WTC11 (cell line): ENCODE data around the gene PNO1. TPM values are rescaled to one million over a fixed set of nuclear protein-coding genes. Genes with fewer than 3 reads are reported as not detected.

Experiments used
- ATAC-seq: fragments of 200-7000 bp; cut with Tn5 transposase; 2 replicates; pipeline ENCODE4 v1.10.0; 2021; ENCODE audit warnings: mild to moderate bottlenecking, moderate library complexity
- CTCF ChIA-PET: fragments of 300-600 bp; sonication (Branson Sonifier 250); formaldehyde crosslinking; loops from one replicate; lab custom pipeline; 2021; ENCODE audit warnings: antibody characterized with exemption; lab: Charles Lee
- POLR2A ChIA-PET: fragments of 350-600 bp; sonication (Branson Sonifier 250); formaldehyde crosslinking; loops from one replicate; lab custom pipeline; 2021; ENCODE audit warnings: antibody characterized with exemption; lab: Charles Lee
- DNase-seq: peaks from one replicate; pipeline ENCODE4 v3.0.0; 2021; ENCODE audit warnings: low spot score
- H3K27ac Mint-ChIP-seq: 2 replicates; pipeline ENCODE4 v1.8.0; 2021; ENCODE audit warnings: mixed read lengths
- H3K27me3 Mint-ChIP-seq: 2 replicates; pipeline ENCODE4 v1.8.0; 2021; ENCODE audit warnings: low read depth, mild to moderate bottlenecking, moderate library complexity, mixed read lengths
- H3K36me3 Mint-ChIP-seq: 2 replicates; pipeline ENCODE4 v1.8.0; 2021; ENCODE audit warnings: mixed read lengths
- H3K4me1 Mint-ChIP-seq: 2 replicates; pipeline ENCODE4 v1.8.0; 2022; ENCODE audit warnings: mixed read lengths
- H3K4me3 Mint-ChIP-seq: 2 replicates; pipeline ENCODE4 v1.8.0; 2021; ENCODE audit warnings: mild to moderate bottlenecking, moderate library complexity, mixed read lengths
- H3K9me3 Mint-ChIP-seq: 2 replicates; pipeline ENCODE4 v1.8.0; 2021; ENCODE audit warnings: mixed read lengths
- EMX1 ChIP-seq: fragments of 250-450 bp; sonication (Bioruptor Pico); IDR thresholded peaks from 2 replicates; pipeline ENCODE4 v1.8.0; 2021; ENCODE audit warnings: mild to moderate bottlenecking
- ETV6 ChIP-seq: sonication (generic); formaldehyde crosslinking; IDR thresholded peaks from 2 replicates; pipeline ENCODE4 v1.8.1; 2022; ENCODE audit warnings: mild to moderate bottlenecking, missing genetic modification reagents
- GRHL2 ChIP-seq: fragments of 250-450 bp; sonication (Bioruptor Pico); IDR thresholded peaks from 2 replicates; pipeline ENCODE4 v1.8.0; 2022; ENCODE audit warnings: mild to moderate bottlenecking, moderate library complexity; ENCODE audit not compliant: insufficient replicate concordance, severe bottlenecking
- HMGA2 ChIP-seq: fragments of 250-450 bp; sonication (Bioruptor Pico); IDR thresholded peaks from 2 replicates; pipeline ENCODE4 v1.4.0; 2021; ENCODE audit warnings: mild to moderate bottlenecking, moderate library complexity
- MAX ChIP-seq: sonication (generic); formaldehyde crosslinking; IDR thresholded peaks from 2 replicates; pipeline ENCODE4 v1.8.0; 2022; ENCODE audit warnings: mild to moderate bottlenecking, missing genetic modification reagents
- NFATC4 ChIP-seq: fragments of 250-450 bp; sonication (Bioruptor Pico); IDR thresholded peaks from 2 replicates; pipeline ENCODE4 v1.9.0; 2021; ENCODE audit warnings: mild to moderate bottlenecking
- NFYB ChIP-seq: sonication (generic); formaldehyde crosslinking; conservative IDR thresholded peaks from 2 replicates; pipeline ENCODE4 v1.8.0; 2022; ENCODE audit warnings: low read depth, missing genetic modification reagents
- NR3C1 ChIP-seq: sonication (generic); formaldehyde crosslinking; conservative IDR thresholded peaks from 2 replicates; pipeline ENCODE4 v1.8.1; 2023; ENCODE audit warnings: low read depth, mild to moderate bottlenecking, missing genetic modification reagents
- OVOL2 ChIP-seq: fragments of 250-450 bp; sonication (Bioruptor Pico); IDR thresholded peaks from 2 replicates; pipeline ENCODE4 v1.9.0; 2021; ENCODE audit warnings: mild to moderate bottlenecking, borderline replicate concordance
- SMAD3 ChIP-seq: sonication (generic); formaldehyde crosslinking; IDR thresholded peaks from 2 replicates; pipeline ENCODE4 v1.8.0; 2022; ENCODE audit warnings: missing genetic modification reagents, mild to moderate bottlenecking, borderline replicate concordance
- SOX15 ChIP-seq: fragments of 250-450 bp; sonication (Bioruptor Pico); IDR thresholded peaks from 2 replicates; pipeline ENCODE4 v1.9.0; 2021; ENCODE audit warnings: mild to moderate bottlenecking
- ZNF317 ChIP-seq: sonication (generic); formaldehyde crosslinking; IDR thresholded peaks from 2 replicates; pipeline ENCODE4 v1.8.1; 2023; ENCODE audit warnings: low read depth, mild to moderate bottlenecking, moderate library complexity, missing genetic modification reagents, borderline replicate concordance
- ZNF416 ChIP-seq: fragments of 250-450 bp; sonication (Bioruptor Pico); IDR thresholded peaks from 2 replicates; pipeline ENCODE4 v1.9.0; 2021; ENCODE audit warnings: mild to moderate bottlenecking, inconsistent platforms
- total RNA-seq: library from RNA; stranded (reverse); gene quantifications from 3 replicates; pipeline ENCODE4 v1.2.3, GENCODE V29; 2021
- TF ChIP-seq, protein P1 (sequence below): sonication (generic); formaldehyde crosslinking; IDR thresholded peaks from 2 replicates; pipeline ENCODE4 v1.8.0; 2022; ENCODE audit warnings: mild to moderate bottlenecking, missing genetic modification reagents
- TF ChIP-seq, protein P2 (sequence below): sonication (generic); formaldehyde crosslinking; IDR thresholded peaks from 2 replicates; pipeline ENCODE4 v1.8.1; 2023; ENCODE audit warnings: mild to moderate bottlenecking, moderate library complexity, missing genetic modification reagents
- TF ChIP-seq, protein P3 (sequence below): fragments of 250-450 bp; sonication (Bioruptor Pico); IDR thresholded peaks from 2 replicates; pipeline ENCODE4 v2.1.2; 2022; ENCODE audit warnings: mild to moderate bottlenecking, moderate library complexity
- TF ChIP-seq, protein P4 (sequence below): fragments of 250-450 bp; sonication (Bioruptor Pico); IDR thresholded peaks from 2 replicates; pipeline ENCODE4 v1.9.0; 2021; ENCODE audit warnings: mild to moderate bottlenecking, borderline replicate concordance
- TF ChIP-seq, protein P5 (sequence below): sonication (generic); formaldehyde crosslinking; IDR thresholded peaks from 2 replicates; pipeline ENCODE4 v1.8.1; 2023; ENCODE audit warnings: mild to moderate bottlenecking, missing genetic modification reagents, moderate library complexity

PNO1 gene
- total RNA-seq, 1 experiment from 2014 or later = 24.0 TPM

- DNase-seq (no peak), ATAC-seq (no peak)
- Mint-ChIP-seq H3K27ac (peak overlapping the region; percentile 100), H3K4me1 (peaks cover 17% of the 10 kb centered on the region), H3K4me3 (peak overlapping the region; percentile 96), H3K36me3 (peaks cover 17% of the 10 kb centered on the region), H3K27me3 (no peaks in the 10 kb centered on the region), H3K9me3 (no peaks in the 10 kb centered on the region)
- POLR2A ChIA-PET = interaction anchor here (0.5 kb wide), 1 partner anchor 96 kb away, joined by 3 read pairs; the partner anchor contains the start of gene PPP3R1
- no peak for TF ChIP-seq SMAD3
- TF ChIP-seq SOX15 (CRISPR knock-in tag) = no peak
- TF ChIP-seq, protein P1, sequence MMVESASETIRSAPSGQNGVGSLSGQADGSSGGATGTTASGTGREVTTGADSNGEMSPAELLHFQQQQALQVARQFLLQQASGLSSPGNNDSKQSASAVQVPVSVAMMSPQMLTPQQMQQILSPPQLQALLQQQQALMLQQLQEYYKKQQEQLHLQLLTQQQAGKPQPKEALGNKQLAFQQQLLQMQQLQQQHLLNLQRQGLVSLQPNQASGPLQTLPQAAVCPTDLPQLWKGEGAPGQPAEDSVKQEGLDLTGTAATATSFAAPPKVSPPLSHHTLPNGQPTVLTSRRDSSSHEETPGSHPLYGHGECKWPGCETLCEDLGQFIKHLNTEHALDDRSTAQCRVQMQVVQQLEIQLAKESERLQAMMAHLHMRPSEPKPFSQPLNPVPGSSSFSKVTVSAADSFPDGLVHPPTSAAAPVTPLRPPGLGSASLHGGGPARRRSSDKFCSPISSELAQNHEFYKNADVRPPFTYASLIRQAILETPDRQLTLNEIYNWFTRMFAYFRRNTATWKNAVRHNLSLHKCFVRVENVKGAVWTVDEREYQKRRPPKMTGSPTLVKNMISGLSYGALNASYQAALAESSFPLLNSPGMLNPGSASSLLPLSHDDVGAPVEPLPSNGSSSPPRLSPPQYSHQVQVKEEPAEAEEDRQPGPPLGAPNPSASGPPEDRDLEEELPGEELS (CRISPR knock-in tag) = no peak
- TF ChIP-seq, protein P2, sequence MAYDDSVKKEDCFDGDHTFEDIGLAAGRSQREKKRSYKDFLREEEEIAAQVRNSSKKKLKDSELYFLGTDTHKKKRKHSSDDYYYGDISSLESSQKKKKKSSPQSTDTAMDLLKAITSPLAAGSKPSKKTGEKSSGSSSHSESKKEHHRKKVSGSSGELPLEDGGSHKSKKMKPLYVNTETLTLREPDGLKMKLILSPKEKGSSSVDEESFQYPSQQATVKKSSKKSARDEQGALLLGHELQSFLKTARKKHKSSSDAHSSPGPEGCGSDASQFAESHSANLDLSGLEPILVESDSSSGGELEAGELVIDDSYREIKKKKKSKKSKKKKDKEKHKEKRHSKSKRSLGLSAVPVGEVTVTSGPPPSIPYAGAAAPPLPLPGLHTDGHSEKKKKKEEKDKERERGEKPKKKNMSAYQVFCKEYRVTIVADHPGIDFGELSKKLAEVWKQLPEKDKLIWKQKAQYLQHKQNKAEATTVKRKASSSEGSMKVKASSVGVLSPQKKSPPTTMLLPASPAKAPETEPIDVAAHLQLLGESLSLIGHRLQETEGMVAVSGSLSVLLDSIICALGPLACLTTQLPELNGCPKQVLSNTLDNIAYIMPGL (CRISPR knock-in tag) = no peak
- TF ChIP-seq OVOL2 (CRISPR knock-in tag) = no peak
- no peak for TF ChIP-seq ZNF317 (CRISPR knock-in tag)
- no peak for TF ChIP-seq GRHL2 (CRISPR knock-in tag)
- no peak for TF ChIP-seq MAX (CRISPR knock-in tag)
- TF ChIP-seq ETV6 (CRISPR knock-in tag) = no peak
- TF ChIP-seq HMGA2 (CRISPR knock-in tag) = no peak
- TF ChIP-seq ZNF416 (CRISPR knock-in tag) = no peak
- TF ChIP-seq NFATC4 = no peak
- TF ChIP-seq, protein P3, sequence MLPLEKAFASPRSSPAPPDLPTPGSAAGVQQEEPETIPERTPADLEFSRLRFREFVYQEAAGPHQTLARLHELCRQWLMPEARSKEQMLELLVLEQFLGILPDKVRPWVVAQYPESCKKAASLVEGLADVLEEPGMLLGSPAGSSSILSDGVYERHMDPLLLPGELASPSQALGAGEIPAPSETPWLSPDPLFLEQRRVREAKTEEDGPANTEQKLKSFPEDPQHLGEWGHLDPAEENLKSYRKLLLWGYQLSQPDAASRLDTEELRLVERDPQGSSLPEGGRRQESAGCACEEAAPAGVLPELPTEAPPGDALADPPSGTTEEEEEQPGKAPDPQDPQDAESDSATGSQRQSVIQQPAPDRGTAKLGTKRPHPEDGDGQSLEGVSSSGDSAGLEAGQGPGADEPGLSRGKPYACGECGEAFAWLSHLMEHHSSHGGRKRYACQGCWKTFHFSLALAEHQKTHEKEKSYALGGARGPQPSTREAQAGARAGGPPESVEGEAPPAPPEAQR (CRISPR knock-in tag) = no peak
- no peak for TF ChIP-seq NR3C1 (CRISPR knock-in tag)
- TF ChIP-seq EMX1 (CRISPR knock-in tag) = no peak
- TF ChIP-seq NFYB (CRISPR knock-in tag) = no peak
- TF ChIP-seq, protein P4, sequence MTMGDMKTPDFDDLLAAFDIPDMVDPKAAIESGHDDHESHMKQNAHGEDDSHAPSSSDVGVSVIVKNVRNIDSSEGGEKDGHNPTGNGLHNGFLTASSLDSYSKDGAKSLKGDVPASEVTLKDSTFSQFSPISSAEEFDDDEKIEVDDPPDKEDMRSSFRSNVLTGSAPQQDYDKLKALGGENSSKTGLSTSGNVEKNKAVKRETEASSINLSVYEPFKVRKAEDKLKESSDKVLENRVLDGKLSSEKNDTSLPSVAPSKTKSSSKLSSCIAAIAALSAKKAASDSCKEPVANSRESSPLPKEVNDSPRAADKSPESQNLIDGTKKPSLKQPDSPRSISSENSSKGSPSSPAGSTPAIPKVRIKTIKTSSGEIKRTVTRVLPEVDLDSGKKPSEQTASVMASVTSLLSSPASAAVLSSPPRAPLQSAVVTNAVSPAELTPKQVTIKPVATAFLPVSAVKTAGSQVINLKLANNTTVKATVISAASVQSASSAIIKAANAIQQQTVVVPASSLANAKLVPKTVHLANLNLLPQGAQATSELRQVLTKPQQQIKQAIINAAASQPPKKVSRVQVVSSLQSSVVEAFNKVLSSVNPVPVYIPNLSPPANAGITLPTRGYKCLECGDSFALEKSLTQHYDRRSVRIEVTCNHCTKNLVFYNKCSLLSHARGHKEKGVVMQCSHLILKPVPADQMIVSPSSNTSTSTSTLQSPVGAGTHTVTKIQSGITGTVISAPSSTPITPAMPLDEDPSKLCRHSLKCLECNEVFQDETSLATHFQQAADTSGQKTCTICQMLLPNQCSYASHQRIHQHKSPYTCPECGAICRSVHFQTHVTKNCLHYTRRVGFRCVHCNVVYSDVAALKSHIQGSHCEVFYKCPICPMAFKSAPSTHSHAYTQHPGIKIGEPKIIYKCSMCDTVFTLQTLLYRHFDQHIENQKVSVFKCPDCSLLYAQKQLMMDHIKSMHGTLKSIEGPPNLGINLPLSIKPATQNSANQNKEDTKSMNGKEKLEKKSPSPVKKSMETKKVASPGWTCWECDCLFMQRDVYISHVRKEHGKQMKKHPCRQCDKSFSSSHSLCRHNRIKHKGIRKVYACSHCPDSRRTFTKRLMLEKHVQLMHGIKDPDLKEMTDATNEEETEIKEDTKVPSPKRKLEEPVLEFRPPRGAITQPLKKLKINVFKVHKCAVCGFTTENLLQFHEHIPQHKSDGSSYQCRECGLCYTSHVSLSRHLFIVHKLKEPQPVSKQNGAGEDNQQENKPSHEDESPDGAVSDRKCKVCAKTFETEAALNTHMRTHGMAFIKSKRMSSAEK = no peak
- TF ChIP-seq, protein P5, sequence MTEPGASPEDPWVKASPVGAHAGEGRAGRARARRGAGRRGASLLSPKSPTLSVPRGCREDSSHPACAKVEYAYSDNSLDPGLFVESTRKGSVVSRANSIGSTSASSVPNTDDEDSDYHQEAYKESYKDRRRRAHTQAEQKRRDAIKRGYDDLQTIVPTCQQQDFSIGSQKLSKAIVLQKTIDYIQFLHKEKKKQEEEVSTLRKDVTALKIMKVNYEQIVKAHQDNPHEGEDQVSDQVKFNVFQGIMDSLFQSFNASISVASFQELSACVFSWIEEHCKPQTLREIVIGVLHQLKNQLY (CRISPR knock-in tag) = no peak
- CTCF ChIA-PET = interaction anchor here (0.9 to 2.1 kb wide), 4 partner anchors 30 to 135 kb away, joined by 3 to 15 read pairs (median 6); no protein-coding TSS in a partner anchor
Measured at GRCh38 chr2:68156419-68156818, 1.3 kb upstream of the PNO1 start.
